Epithelial cell of esophagus (primary cell): ENCODE measurements around the gene ELOF1.

Source experiments
- DNase-seq: peaks from one replicate; pipeline ENCODE4 v3.0.0; 2010; ENCODE audit warnings: low read depth
- H3K4me3 ChIP-seq: 2 replicates; pipeline ENCODE4 v1.5.1; 2011; ENCODE audit warnings: mild to moderate bottlenecking, low read length, control low read depth
- TF ChIP-seq, protein P1 (sequence below): IDR thresholded peaks from 2 replicates; pipeline ENCODE4 v1.5.1; 2011; ENCODE audit warnings: low read depth, mild to moderate bottlenecking, low read length, control low read depth, inconsistent platforms; ENCODE audit not compliant: insufficient read depth; ENCODE audit errors: missing control alignments

Gene ELOF1

DNA sequence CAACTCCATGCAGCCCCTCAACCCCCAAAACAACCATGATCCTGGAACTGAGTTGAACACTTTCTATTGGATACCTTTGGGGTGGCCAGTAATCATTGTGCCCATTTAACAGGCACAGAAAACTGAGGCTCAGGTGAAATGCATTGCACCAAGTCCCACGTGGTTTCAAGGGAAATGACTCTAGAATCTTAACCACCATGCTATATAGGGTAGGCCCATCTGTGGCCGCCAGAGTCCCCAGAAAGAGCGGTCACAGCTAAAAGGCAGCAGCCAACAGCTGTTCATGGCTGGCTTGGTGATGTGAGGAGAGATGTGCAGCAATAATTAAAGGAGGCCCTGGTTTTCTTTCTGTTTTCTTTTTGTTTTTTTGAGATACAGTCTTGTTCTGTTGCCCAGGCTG, 17.8 kb downstream of the ELOF1 start:
- TF ChIP-seq, protein P1, sequence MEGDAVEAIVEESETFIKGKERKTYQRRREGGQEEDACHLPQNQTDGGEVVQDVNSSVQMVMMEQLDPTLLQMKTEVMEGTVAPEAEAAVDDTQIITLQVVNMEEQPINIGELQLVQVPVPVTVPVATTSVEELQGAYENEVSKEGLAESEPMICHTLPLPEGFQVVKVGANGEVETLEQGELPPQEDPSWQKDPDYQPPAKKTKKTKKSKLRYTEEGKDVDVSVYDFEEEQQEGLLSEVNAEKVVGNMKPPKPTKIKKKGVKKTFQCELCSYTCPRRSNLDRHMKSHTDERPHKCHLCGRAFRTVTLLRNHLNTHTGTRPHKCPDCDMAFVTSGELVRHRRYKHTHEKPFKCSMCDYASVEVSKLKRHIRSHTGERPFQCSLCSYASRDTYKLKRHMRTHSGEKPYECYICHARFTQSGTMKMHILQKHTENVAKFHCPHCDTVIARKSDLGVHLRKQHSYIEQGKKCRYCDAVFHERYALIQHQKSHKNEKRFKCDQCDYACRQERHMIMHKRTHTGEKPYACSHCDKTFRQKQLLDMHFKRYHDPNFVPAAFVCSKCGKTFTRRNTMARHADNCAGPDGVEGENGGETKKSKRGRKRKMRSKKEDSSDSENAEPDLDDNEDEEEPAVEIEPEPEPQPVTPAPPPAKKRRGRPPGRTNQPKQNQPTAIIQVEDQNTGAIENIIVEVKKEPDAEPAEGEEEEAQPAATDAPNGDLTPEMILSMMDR: no peak
- DNase-seq: no peak
- H3K4me3 ChIP-seq: no peak overlapping the region

DNA sequence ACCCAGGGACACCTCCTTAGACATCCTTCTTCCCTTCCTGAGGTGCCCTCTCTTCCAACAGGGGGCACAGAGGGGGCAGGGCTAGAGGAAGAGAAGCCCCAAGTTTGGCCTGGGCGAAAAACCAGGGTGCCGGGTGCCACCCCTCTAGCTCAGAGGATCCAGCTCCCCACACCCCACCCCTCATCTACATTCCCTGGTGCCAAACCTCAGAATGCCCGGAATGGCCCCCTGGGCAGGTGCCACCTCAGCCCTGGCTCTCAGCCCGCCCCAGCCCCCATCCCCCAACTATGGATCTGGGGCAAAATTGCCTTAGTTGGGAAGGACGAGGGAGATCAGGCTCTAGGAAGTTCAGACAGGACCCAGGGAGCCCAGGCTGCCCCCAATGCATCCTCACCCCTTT, 18.4 kb downstream of the ELOF1 start:
- no peak overlapping the region for H3K4me3 ChIP-seq
- DNase-seq: no peak
- TF ChIP-seq, protein P1: no peak

- TF ChIP-seq, protein P1: no peak
- DNase-seq: no peak
- H3K4me3 ChIP-seq: no peak overlapping the region
Measured at GRCh38 chr19:11539495-11540365, 19.3 kb downstream of the ELOF1 start.

DNA sequence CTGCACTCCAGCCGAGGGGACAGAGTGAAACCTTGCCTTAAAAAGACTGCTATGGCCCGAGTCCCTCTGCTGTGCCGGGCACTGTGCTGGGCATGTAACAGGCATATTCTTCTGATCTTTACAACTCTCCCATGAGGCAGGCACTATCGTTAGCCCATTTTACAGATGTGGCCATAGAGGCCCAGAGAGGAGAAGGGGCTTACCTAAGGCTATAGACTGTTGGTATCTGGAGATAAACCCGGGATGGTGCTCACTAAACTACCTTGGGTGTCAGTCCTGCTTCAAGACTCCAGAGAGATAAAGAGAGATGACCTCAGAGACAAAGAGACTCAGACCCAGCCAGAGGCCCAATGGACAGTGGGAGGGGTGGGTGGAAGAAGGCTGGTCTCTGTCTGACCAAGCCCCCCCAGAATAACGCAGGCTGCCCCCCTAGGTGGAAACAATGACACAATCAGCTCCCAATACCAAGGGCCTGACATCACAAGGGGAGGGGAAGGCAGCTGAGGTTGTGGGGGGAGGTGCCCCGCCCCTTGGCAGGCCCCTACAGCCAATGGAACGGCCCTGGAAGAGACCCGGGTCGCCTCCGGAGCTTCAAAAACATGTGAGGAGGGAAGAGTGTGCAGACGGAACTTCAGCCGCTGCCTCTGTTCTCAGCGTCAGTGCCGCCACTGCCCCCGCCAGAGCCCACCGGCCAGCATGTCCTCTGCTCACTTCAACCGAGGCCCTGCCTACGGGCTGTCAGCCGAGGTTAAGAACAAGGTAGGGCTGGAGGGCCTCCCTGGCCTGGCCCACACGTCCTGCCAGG, 20.6 kb downstream of the ELOF1 start, which contains the start of gene CNN1:
Gene CNN1 (plus strand): TSS at position 620 of the 805 bp plus-strand sequence. CDS start 77 bp downstream, at position 697.
- TF ChIP-seq, protein P1: no peak
- no peak within 1 kb of the TSS for H3K4me3 ChIP-seq
- DNase-seq: no peak

GRCh38 chr19:11535792-11536595, 23.0 kb downstream of the ELOF1 start:
- peak; percentile 82 for DNase-seq
- H3K4me3 ChIP-seq: peak overlapping the region; percentile 18
- TF ChIP-seq, protein P1: peak; percentile 54

DNA sequence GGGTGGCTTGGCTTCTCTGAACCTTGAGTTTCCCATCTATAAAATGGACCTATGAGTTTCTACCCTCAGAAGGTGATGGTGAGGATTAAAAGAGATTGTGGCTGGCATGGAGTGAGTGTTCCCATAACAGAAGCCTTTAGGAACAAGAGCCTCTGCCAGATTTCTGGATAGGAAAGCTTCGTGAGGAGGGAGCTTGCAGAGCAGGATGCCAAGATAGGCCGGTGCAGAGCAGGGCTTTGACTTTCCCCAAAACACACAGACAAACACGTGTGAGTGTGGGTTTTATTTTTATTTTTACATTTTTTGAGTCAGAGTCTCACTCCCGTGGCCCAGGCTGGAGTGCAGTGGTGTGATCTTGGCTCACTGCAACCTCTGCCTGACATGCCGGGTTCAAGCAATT, 24.1 kb downstream of the ELOF1 start:
- TF ChIP-seq, protein P1: no peak
- no peak overlapping the region for H3K4me3 ChIP-seq
- no peak for DNase-seq
